Testis (tissue), 3 donors: ENCODE measurements around the gene SYNPR. TPM values are rescaled to one million over a fixed set of nuclear protein-coding genes. Genes with fewer than 3 reads are reported as not detected.

ENCODE experiments used
- DNase-seq: peaks from one replicate; pipeline ENCODE4 v3.0.0-alpha.2; 2019
- H3K27ac ChIP-seq, 2 donors: fragments of 200-600 bp; sonication (generic); one replicate each; pipeline ENCODE4 v1.5.1; 2019
- H3K27me3 ChIP-seq: fragments of 200-600 bp; sonication (generic); one replicate; pipeline ENCODE4 v1.5.1; 2019
- H3K36me3 ChIP-seq: fragments of 200-600 bp; sonication (generic); one replicate; pipeline ENCODE4 v1.5.1; 2017; ENCODE audit warnings: low read depth; ENCODE audit errors: missing control alignments
- H3K4me1 ChIP-seq: fragments of 200-600 bp; sonication (generic); one replicate; pipeline ENCODE4 v1.5.1; 2019
- H3K4me3 ChIP-seq, 2 donors: fragments of 200-600 bp; sonication (generic); one replicate each; pipeline ENCODE4 v1.5.1; 2017 to 2019
- H3K9me3 ChIP-seq: fragments of 200-600 bp; sonication (generic); one replicate; pipeline ENCODE4 v1.5.1; 2017
- POLR2A ChIP-seq: fragments of 450-650 bp; IDR thresholded peaks from one replicate; pipeline ENCODE4 v1.6.1; 2017; ENCODE audit warnings: antibody characterized with exemption, mild to moderate bottlenecking, moderate library complexity
- whole genome bisulfite sequencing, 2 donors: methylation state at CpG; one replicate each; pipeline ENCODE4 v1.1.5; 2018; 5-methylcytosine and 5-hydroxymethylcytosine counted together
- intact Hi-C: fragments of 100-400 bp; cut with DNase I; formaldehyde crosslinking; loops from one replicate; pipeline ENCODE4 v1.15.1; 2023; ENCODE audit warnings: low total_unique reads
- polyA plus RNA-seq: library from polyadenylated mRNA; stranded (reverse); fragments of 350-450 nt; fragmentation: Illumina TruSeq; extraction: RNeasy Lipid Tissue Mini Kit (QIAGEN cat#74804); gene quantifications from one replicate; pipeline ENCODE4 v1.2.3, GENCODE V29; 2014; ENCODE audit warnings: low read depth, low replicate concordance; ENCODE audit not compliant: insufficient read depth
- total RNA-seq, 2 donors: library from RNA; depleted of rRNA; stranded (reverse); fragments of >200 nt; gene quantifications; one replicate each; pipeline ENCODE4 v1.2.3, GENCODE V29; 2016
- TF ChIP-seq, protein P1 (sequence below), 3 experiments: fragments of 450-650 bp in 2 of 3; fragments of 200-600 bp in 1 of 3; sonication (generic) in 1 of 3; IDR thresholded peaks; one replicate each; pipeline ENCODE4 v1.5.1; 2016 to 2019; ENCODE audit warnings: antibody characterized with exemption in 3 of 3, mild to moderate bottlenecking in 2 of 3, moderate library complexity in 1 of 3

Gene SYNPR
- total and polyA plus RNA-seq, 3 donors from 2014 or later: not detected

DNA sequence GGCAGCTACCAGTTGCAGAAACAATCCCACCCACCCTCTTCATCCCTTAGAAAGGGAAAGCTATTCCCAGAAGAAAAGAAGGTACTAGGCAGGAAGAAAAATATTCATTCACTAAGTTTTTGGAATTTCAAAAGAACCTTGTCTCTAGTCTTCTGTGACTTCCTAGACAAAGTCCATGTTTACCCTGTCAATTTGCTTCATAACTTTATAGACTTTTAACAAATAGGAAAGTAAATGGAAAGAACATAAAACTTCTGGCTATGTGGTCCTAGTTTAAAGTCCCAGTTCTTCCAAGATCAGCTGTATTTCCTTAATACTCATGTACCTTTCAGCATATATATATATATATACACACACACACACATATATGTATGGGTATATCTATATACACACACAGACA lies 230.7 kb downstream of the SYNPR start:
- Histone ChIP-seq H3K4me3 (no peak overlapping the region), H3K36me3 (no peaks in the 10 kb centered on the region), H3K27ac (no peak overlapping the region), H3K27me3 (no peaks in the 10 kb centered on the region), H3K4me1 (no peaks in the 10 kb centered on the region), H3K9me3 (no peaks in the 10 kb centered on the region)
- intact Hi-C loops: no loop called here
- no peak for DNase-seq
- no peak for TF ChIP-seq POLR2A
- TF ChIP-seq, protein P1, sequence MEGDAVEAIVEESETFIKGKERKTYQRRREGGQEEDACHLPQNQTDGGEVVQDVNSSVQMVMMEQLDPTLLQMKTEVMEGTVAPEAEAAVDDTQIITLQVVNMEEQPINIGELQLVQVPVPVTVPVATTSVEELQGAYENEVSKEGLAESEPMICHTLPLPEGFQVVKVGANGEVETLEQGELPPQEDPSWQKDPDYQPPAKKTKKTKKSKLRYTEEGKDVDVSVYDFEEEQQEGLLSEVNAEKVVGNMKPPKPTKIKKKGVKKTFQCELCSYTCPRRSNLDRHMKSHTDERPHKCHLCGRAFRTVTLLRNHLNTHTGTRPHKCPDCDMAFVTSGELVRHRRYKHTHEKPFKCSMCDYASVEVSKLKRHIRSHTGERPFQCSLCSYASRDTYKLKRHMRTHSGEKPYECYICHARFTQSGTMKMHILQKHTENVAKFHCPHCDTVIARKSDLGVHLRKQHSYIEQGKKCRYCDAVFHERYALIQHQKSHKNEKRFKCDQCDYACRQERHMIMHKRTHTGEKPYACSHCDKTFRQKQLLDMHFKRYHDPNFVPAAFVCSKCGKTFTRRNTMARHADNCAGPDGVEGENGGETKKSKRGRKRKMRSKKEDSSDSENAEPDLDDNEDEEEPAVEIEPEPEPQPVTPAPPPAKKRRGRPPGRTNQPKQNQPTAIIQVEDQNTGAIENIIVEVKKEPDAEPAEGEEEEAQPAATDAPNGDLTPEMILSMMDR (IDR thresholded peaks at IDR 0.05): no peak

DNA sequence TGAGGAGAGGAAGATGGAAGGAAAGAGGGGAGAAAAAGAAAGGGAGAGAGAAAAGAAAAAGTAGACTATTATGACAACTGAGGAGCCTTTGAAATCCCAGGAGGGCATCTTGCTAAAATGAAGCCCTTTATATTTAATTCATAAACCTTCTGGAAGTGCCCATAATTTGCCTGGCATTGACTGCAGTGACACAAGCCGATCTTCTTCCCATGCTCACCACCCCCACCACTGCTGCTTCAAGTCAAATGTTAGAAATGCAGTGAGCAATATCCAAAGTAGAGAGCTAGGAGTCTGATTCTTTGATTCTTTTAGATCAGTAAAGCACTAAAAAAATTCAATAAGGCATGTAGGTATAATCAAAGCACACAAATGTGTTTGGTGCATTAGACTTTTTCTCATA lies 235.7 kb downstream of the SYNPR start:
- intact Hi-C loops: no loop called here
- no peaks in the 10 kb centered on the region for H3K27me3 ChIP-seq
- TF ChIP-seq, protein P1 (IDR thresholded peaks at IDR 0.05): no peak
- no peak for TF ChIP-seq POLR2A
- no peaks in the 10 kb centered on the region for H3K4me1 ChIP-seq
- H3K9me3 ChIP-seq: no peaks in the 10 kb centered on the region
- H3K4me3 ChIP-seq: no peak overlapping the region
- whole genome bisulfite sequencing, 2 donors: 92 to 97% methylated on average over 1 of the region's 1 CpG
- H3K36me3 ChIP-seq: no peaks in the 10 kb centered on the region
- DNase-seq: no peak
- no peak overlapping the region for H3K27ac ChIP-seq

DNA sequence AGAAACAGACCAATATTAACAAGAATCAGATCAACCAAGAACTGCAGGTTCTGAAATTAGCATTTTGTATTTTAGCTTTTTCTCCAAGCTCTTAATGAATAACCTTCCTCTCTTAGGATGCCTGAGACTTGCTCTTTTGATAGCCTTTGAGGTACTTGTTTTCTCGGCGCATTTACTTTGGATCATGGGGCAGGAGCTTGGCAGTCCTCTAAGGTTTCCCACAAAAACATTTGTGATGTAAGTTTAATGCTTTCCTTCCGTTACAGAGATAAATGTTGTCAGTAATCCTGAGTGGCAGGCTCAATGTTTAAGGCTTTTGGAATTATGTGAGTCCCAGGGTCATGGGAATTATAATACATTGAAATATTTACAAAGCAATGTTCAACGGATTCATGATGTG lies 236.6 kb downstream of the SYNPR start:
- WGBS, 2 donors: 86 to 87% methylated on average over 4 of the region's 4 CpGs
- Histone ChIP-seq H3K27ac (no peak overlapping the region), H3K27me3 (no peaks in the 10 kb centered on the region), H3K9me3 (no peaks in the 10 kb centered on the region), H3K4me1 (no peaks in the 10 kb centered on the region), H3K4me3 (no peak overlapping the region), H3K36me3 (no peaks in the 10 kb centered on the region)
- intact Hi-C loops: no loop called here
- DNase-seq: no peak
- TF ChIP-seq, protein P1 (IDR thresholded peaks at IDR 0.05): no peak
- no peak for TF ChIP-seq POLR2A

DNA sequence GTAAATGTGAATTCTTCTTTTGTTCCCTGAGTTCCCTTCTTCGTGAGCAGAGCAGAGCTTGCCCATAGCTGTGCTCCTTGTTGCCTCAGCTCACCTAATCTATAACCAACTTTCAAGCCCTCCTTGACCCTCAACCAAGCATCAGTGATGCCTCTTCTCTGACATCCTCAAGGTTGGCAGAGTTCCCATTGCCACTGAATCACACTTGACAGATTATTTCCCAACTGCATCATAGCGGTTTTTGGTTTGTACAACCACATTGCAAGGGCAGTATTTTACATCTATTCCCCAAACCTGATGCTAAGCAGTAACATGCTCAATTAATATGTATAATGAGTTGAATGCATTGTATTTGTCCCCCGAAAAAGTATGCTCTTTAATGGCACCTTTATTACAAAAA lies 241.3 kb downstream of the SYNPR start:
- intact Hi-C loops: no loop called here
- no peak for DNase-seq
- H3K4me3 ChIP-seq: peak overlapping the region in 1 of 2 donors; percentile 9
- 69 to 82% methylated on average over 3 of the region's 3 CpGs for WGBS, 2 donors
- no peaks in the 10 kb centered on the region for H3K4me1 ChIP-seq
- no peak overlapping the region for H3K27ac ChIP-seq
- TF ChIP-seq POLR2A: no peak
- TF ChIP-seq, protein P1 (IDR thresholded peaks at IDR 0.05): no peak
- no peaks in the 10 kb centered on the region for H3K9me3 ChIP-seq
- no peaks in the 10 kb centered on the region for H3K36me3 ChIP-seq
- no peaks in the 10 kb centered on the region for H3K27me3 ChIP-seq

DNA sequence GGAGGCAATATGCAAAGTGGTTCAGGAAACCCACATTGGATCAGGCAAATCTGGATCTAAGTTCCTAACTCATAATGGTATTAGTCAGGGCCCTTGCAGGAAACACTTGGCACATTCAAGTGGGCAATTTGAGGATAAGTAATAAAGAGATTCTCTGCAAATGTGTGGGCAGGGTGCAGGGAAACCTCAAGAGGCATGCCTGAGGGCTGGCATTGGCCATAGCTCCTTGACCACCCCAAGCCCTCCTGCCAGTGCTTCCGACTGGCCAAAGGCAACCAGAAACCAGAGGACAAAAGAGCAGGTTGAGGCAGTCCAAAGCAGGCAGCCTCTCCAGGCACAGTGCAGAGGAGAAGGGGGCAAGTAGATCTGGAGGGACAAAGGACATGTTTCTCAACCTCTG lies 243.5 kb downstream of the SYNPR start:
- no peaks in the 10 kb centered on the region for H3K4me1 ChIP-seq
- no peaks in the 10 kb centered on the region for H3K27me3 ChIP-seq
- no peak for DNase-seq
- H3K36me3 ChIP-seq: no peaks in the 10 kb centered on the region
- no peaks in the 10 kb centered on the region for H3K9me3 ChIP-seq
- no peak for TF ChIP-seq POLR2A
- TF ChIP-seq, protein P1 (IDR thresholded peaks at IDR 0.05): no peak
- no peak overlapping the region for H3K27ac ChIP-seq
- 77 to 80% methylated on average over 1 of the region's 1 CpG for WGBS, 2 donors
- no peak overlapping the region for H3K4me3 ChIP-seq
- intact Hi-C loops: no loop called here
